ENCODE measurements around the gene YIF1B. TPM values are rescaled to one million over a fixed set of nuclear protein-coding genes. Genes with fewer than 3 reads are reported as not detected.
A peak's percentile ranks its signal among the peaks of the same experiment; 100 is the strongest.

Gene YIF1B
- total and polyA plus RNA-seq, 2 donors (not counting 3 experiments of a cell fraction or from before 2014, with no cell fraction given): 85.8 to 249 TPM

- Histone ChIP-seq H3K27me3 (ENCODE audit: control insufficient read depth in 2 of 2, insufficient read depth in 2 of 2, low read length in 2 of 2) (no peaks in the 10 kb centered on the region), H3K36me3 (ENCODE audit: control insufficient read depth in 2 of 2, extremely low read depth in 1 of 2, insufficient read depth in 2 of 2, low read length in 2 of 2) (no peaks in the 10 kb centered on the region), H3K79me2 (ENCODE audit: control insufficient read depth, insufficient read depth, low read length) (no peaks in the 10 kb centered on the region), H3K9me1 (replicated peaks; ENCODE audit: control insufficient read depth, extremely low read depth, insufficient read depth, low read length) (no peaks in the 10 kb centered on the region), H3K4me1 (ENCODE audit: control insufficient read depth, extremely low read depth, insufficient read depth, low read length) (peaks cover 30% of the 10 kb centered on the region), H3K4me2 (ENCODE audit: insufficient read depth, low read length) (peak overlapping the region; percentile 62), H3K4me3 (replicated peaks in 1 of 3; ENCODE audit: insufficient read depth in 1 of 3, low read depth in 1 of 3, low read length in 3 of 3) (no peak overlapping the region), H4K20me1 (replicated peaks; ENCODE audit: control insufficient read depth, extremely low read depth, insufficient read depth, low read length) (no peaks in the 10 kb centered on the region), H3K27ac (ENCODE audit: insufficient read depth, low read depth, low read length) (peak overlapping the region; percentile 73), H3K9me3 (replicated peaks; ENCODE audit: control insufficient read depth, insufficient read depth, low read length) (no peaks in the 10 kb centered on the region), H3K9ac (replicated peaks; ENCODE audit: extremely low read depth, insufficient read depth, low read length) (peak overlapping the region; percentile 59), H2AFZ (ENCODE audit: low read depth, low read length) (peak overlapping the region; percentile 0)
- TF ChIP-seq POLR2AphosphoS5 (IDR thresholded peaks at IDR 0.05; ENCODE audit: insufficient read depth, low read depth, low read length) (peak; percentile 60), MYC (IDR thresholded peaks at IDR 0.05; ENCODE audit: low read depth, low read length) (no peak), EZH2 (IDR thresholded peaks at IDR 0.05; ENCODE audit: borderline replicate concordance, low read depth, low read length, severe bottlenecking) (no peak), JUN (IDR thresholded peaks at IDR 0.05; ENCODE audit: borderline replicate concordance, insufficient read depth, insufficient read length, low read depth) (peak; percentile 68), FOS (IDR thresholded peaks at IDR 0.05; ENCODE audit: borderline replicate concordance, insufficient read depth, low read length) (no peak), MAX (IDR thresholded peaks at IDR 0.05; ENCODE audit: insufficient read depth, insufficient read length) (no peak), POLR2A (IDR thresholded peaks at IDR 0.05; ENCODE audit: low read depth, low read length) (no peak), GATA2 (IDR thresholded peaks at IDR 0.05; ENCODE audit: insufficient read depth, insufficient read length, low read depth, low read length) (peak; percentile 66)
- TF ChIP-seq, protein P1, sequence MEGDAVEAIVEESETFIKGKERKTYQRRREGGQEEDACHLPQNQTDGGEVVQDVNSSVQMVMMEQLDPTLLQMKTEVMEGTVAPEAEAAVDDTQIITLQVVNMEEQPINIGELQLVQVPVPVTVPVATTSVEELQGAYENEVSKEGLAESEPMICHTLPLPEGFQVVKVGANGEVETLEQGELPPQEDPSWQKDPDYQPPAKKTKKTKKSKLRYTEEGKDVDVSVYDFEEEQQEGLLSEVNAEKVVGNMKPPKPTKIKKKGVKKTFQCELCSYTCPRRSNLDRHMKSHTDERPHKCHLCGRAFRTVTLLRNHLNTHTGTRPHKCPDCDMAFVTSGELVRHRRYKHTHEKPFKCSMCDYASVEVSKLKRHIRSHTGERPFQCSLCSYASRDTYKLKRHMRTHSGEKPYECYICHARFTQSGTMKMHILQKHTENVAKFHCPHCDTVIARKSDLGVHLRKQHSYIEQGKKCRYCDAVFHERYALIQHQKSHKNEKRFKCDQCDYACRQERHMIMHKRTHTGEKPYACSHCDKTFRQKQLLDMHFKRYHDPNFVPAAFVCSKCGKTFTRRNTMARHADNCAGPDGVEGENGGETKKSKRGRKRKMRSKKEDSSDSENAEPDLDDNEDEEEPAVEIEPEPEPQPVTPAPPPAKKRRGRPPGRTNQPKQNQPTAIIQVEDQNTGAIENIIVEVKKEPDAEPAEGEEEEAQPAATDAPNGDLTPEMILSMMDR (IDR thresholded peaks at IDR 0.05; ENCODE audit: extremely low read depth in 1 of 2, insufficient read depth in 1 of 2, low read depth in 1 of 2, low read length in 2 of 2): no peak
- BruUV-seq (replicated peaks): TSS peak; percentile 84
- dilution Hi-C loops (cut with MboI; ENCODE audit: extremely low pct_ligation_motif_present, low sequenced_read_pairs) (no loop called here), intact Hi-C loops (cut with micrococcal nuclease) (loop anchor here (1.0 kb wide), 4 partner anchors 11 to 57 kb away; partner anchors contain the start of gene CATSPERG)
- POLR2A ChIA-PET: no interaction called here
- CTCF ChIA-PET: interaction anchor here (1.2 to 1.4 kb wide), 4 partner anchors 12 to 34 kb away, joined by 3 to 6 read pairs (median 4); partner anchors contain the start of gene SPINT2
- FAIRE-seq (peak; percentile 91), DNase-seq (ENCODE audit: low read depth, low spot score) (peak; percentile 78)
Measured at GRCh38 chr19:38277969-38278680, 37.6 kb downstream of the YIF1B start.
